T-helper 17 cell (primary cell): Measurements from ENCODE around the gene IL1RAPL2. TPM values are rescaled to one million over a fixed set of nuclear protein-coding genes. Genes with fewer than 3 reads are reported as not detected.

Experiments
- ATAC-seq: fragments of 150-1000 bp; cut with Tn5 transposase; 2 replicates; pipeline ENCODE4 v1.10.0; 2021; ENCODE audit warnings: mild to moderate bottlenecking, moderate library complexity
- DNase-seq, 3 donors: peaks; one replicate each; pipeline versions ENCODE4 v3.0.0 to v3.0.0-alpha.2; 2020 to 2021
- H3K9me3 ChIP-seq: one replicate; pipeline ENCODE4 v1.7.0; 2013; ENCODE audit warnings: low read length, mild to moderate bottlenecking; ENCODE audit not compliant: control insufficient read depth, poor library complexity, severe bottlenecking
- H3K27ac Mint-ChIP-seq: one replicate; pipeline ENCODE4 v1.8.0; 2022; ENCODE audit warnings: mild to moderate bottlenecking, moderate library complexity, mixed read lengths
- H3K27me3 Mint-ChIP-seq: one replicate; pipeline ENCODE4 v1.8.0; 2022; ENCODE audit warnings: mixed read lengths
- H3K36me3 Mint-ChIP-seq: one replicate; pipeline ENCODE4 v1.8.0; 2022; ENCODE audit warnings: low read depth, mixed read lengths
- H3K4me1 Mint-ChIP-seq: one replicate; pipeline ENCODE4 v1.8.0; 2022; ENCODE audit warnings: mild to moderate bottlenecking, mixed read lengths
- H3K4me3 Mint-ChIP-seq: one replicate; pipeline ENCODE4 v1.8.0; 2022; ENCODE audit warnings: mild to moderate bottlenecking, moderate library complexity, mixed read lengths
- total RNA-seq, 4 donors: library from RNA in 2 of 4; stranded (reverse) in 2 of 4; gene quantifications; one replicate each; pipeline ENCODE4 v1.2.3 and lab custom pipeline; 2022 to 2026

IL1RAPL2 gene
- total RNA-seq, 2 donors from 2014 or later, result not detected

- H3K36me3 Mint-ChIP-seq, result no peaks in the 10 kb centered on the region
- DNase-seq, result no peak
- no peaks in the 10 kb centered on the region for H3K9me3 ChIP-seq
- H3K4me1 Mint-ChIP-seq, result no peaks in the 10 kb centered on the region
- H3K27ac Mint-ChIP-seq, result no peak overlapping the region
- no peak for ATAC-seq
- H3K27me3 Mint-ChIP-seq, result no peaks in the 10 kb centered on the region
- no peak overlapping the region for H3K4me3 Mint-ChIP-seq
These were observed 949.6 kb downstream of the IL1RAPL2 start for GRCh38 chrX:105515561-105515960.

GRCh38 chrX:105526431-105526830 lies 960.4 kb downstream of the IL1RAPL2 start:
- H3K9me3 ChIP-seq, result no peaks in the 10 kb centered on the region
- Mint-ChIP-seq H3K27ac (no peak overlapping the region), H3K27me3 (no peaks in the 10 kb centered on the region), H3K36me3 (no peaks in the 10 kb centered on the region), H3K4me1 (no peaks in the 10 kb centered on the region), H3K4me3 (no peak overlapping the region)
- no peak for DNase-seq
- ATAC-seq, result no peak

- no peaks in the 10 kb centered on the region for H3K36me3 Mint-ChIP-seq
- no peak for ATAC-seq
- no peak overlapping the region for H3K27ac Mint-ChIP-seq
- no peaks in the 10 kb centered on the region for H3K4me1 Mint-ChIP-seq
- no peaks in the 10 kb centered on the region for H3K9me3 ChIP-seq
- no peaks in the 10 kb centered on the region for H3K27me3 Mint-ChIP-seq
- no peak for DNase-seq
- H3K4me3 Mint-ChIP-seq, result no peak overlapping the region
These were observed 961.8 kb downstream of the IL1RAPL2 start for GRCh38 chrX:105527759-105528158.

GRCh38 chrX:105533951-105534350 lies 968.0 kb downstream of the IL1RAPL2 start:
- no peak for ATAC-seq
- no peak for DNase-seq
- no peaks in the 10 kb centered on the region for H3K9me3 ChIP-seq
- H3K36me3 Mint-ChIP-seq, result no peaks in the 10 kb centered on the region
- H3K27ac Mint-ChIP-seq, result no peak overlapping the region
- H3K4me3 Mint-ChIP-seq, result no peak overlapping the region
- no peaks in the 10 kb centered on the region for H3K27me3 Mint-ChIP-seq
- H3K4me1 Mint-ChIP-seq, result no peaks in the 10 kb centered on the region

- H3K27me3 Mint-ChIP-seq, result no peaks in the 10 kb centered on the region
- no peak overlapping the region for H3K4me3 Mint-ChIP-seq
- no peak overlapping the region for H3K27ac Mint-ChIP-seq
- no peak for DNase-seq
- no peak for ATAC-seq
- no peaks in the 10 kb centered on the region for H3K36me3 Mint-ChIP-seq
- no peaks in the 10 kb centered on the region for H3K4me1 Mint-ChIP-seq
- H3K9me3 ChIP-seq, result no peaks in the 10 kb centered on the region
These were observed 977.3 kb downstream of the IL1RAPL2 start for GRCh38 chrX:105543283-105543682.

- no peaks in the 10 kb centered on the region for H3K9me3 ChIP-seq
- Mint-ChIP-seq H3K4me3 (no peak overlapping the region), H3K27ac (no peak overlapping the region), H3K4me1 (no peaks in the 10 kb centered on the region), H3K36me3 (no peaks in the 10 kb centered on the region), H3K27me3 (no peaks in the 10 kb centered on the region)
- DNase-seq (no peak), ATAC-seq (no peak)
These were observed 984.2 kb downstream of the IL1RAPL2 start for GRCh38 chrX:105550043-105550663.

- Mint-ChIP-seq H3K4me1 (no peaks in the 10 kb centered on the region), H3K36me3 (no peaks in the 10 kb centered on the region), H3K27me3 (no peaks in the 10 kb centered on the region), H3K4me3 (no peak overlapping the region), H3K27ac (no peak overlapping the region)
- ATAC-seq, result no peak
- no peak for DNase-seq
- no peaks in the 10 kb centered on the region for H3K9me3 ChIP-seq
These were observed 986.4 kb downstream of the IL1RAPL2 start for GRCh38 chrX:105552395-105552794.

GRCh38 chrX:105553118-105553517 lies 987.1 kb downstream of the IL1RAPL2 start:
- H3K9me3 ChIP-seq, result no peaks in the 10 kb centered on the region
- no peaks in the 10 kb centered on the region for H3K4me1 Mint-ChIP-seq
- H3K27ac Mint-ChIP-seq, result no peak overlapping the region

GRCh38 chrX:105564501-105564900 lies 998.5 kb downstream of the IL1RAPL2 start:
- Mint-ChIP-seq H3K27ac (no peak overlapping the region), H3K36me3 (no peaks in the 10 kb centered on the region), H3K4me3 (no peak overlapping the region), H3K27me3 (no peaks in the 10 kb centered on the region), H3K4me1 (no peaks in the 10 kb centered on the region)
- no peaks in the 10 kb centered on the region for H3K9me3 ChIP-seq
- DNase-seq (no peak), ATAC-seq (no peak)

More at GRCh38 chrX:105553118-105553517, 987.1 kb downstream of the IL1RAPL2 start:
- Mint-ChIP-seq H3K4me3 (no peak overlapping the region), H3K27me3 (no peaks in the 10 kb centered on the region), H3K36me3 (no peaks in the 10 kb centered on the region)
- ATAC-seq (no peak), DNase-seq (no peak)

- H3K36me3 Mint-ChIP-seq, result no peaks in the 10 kb centered on the region
- no peak for ATAC-seq
These were observed 999.9 kb downstream of the IL1RAPL2 start for GRCh38 chrX:105565856-105566255.

GRCh38 chrX:105567082-105567481 lies 1001.1 kb downstream of the IL1RAPL2 start:
- H3K4me3 Mint-ChIP-seq, result no peak overlapping the region
- no peaks in the 10 kb centered on the region for H3K4me1 Mint-ChIP-seq
- H3K27me3 Mint-ChIP-seq, result no peaks in the 10 kb centered on the region
- no peak for DNase-seq
- no peaks in the 10 kb centered on the region for H3K9me3 ChIP-seq
- H3K27ac Mint-ChIP-seq, result no peak overlapping the region
- no peaks in the 10 kb centered on the region for H3K36me3 Mint-ChIP-seq
- no peak for ATAC-seq

More at GRCh38 chrX:105565856-105566255, 999.9 kb downstream of the IL1RAPL2 start:
- no peak for DNase-seq
- Mint-ChIP-seq H3K27ac (no peak overlapping the region), H3K4me1 (no peaks in the 10 kb centered on the region), H3K4me3 (no peak overlapping the region), H3K27me3 (no peaks in the 10 kb centered on the region)
- no peaks in the 10 kb centered on the region for H3K9me3 ChIP-seq

- H3K27me3 Mint-ChIP-seq, result no peaks in the 10 kb centered on the region
- no peaks in the 10 kb centered on the region for H3K9me3 ChIP-seq
- ATAC-seq, result no peak
- DNase-seq, result no peak
- H3K27ac Mint-ChIP-seq, result no peak overlapping the region
- H3K4me1 Mint-ChIP-seq, result no peaks in the 10 kb centered on the region
- no peak overlapping the region for H3K4me3 Mint-ChIP-seq
- no peaks in the 10 kb centered on the region for H3K36me3 Mint-ChIP-seq
These were observed 1042.7 kb downstream of the IL1RAPL2 start for GRCh38 chrX:105608745-105609144.

- H3K4me1 Mint-ChIP-seq, result no peaks in the 10 kb centered on the region
- H3K9me3 ChIP-seq, result no peaks in the 10 kb centered on the region
- no peaks in the 10 kb centered on the region for H3K36me3 Mint-ChIP-seq
- DNase-seq, result no peak
- H3K4me3 Mint-ChIP-seq, result no peak overlapping the region
- ATAC-seq, result no peak
- H3K27me3 Mint-ChIP-seq, result no peaks in the 10 kb centered on the region
- H3K27ac Mint-ChIP-seq, result no peak overlapping the region
These were observed 1043.5 kb downstream of the IL1RAPL2 start for GRCh38 chrX:105609530-105609929.

- no peak overlapping the region for H3K27ac Mint-ChIP-seq
- H3K4me3 Mint-ChIP-seq, result no peak overlapping the region
- no peaks in the 10 kb centered on the region for H3K4me1 Mint-ChIP-seq
- no peaks in the 10 kb centered on the region for H3K27me3 Mint-ChIP-seq
- no peaks in the 10 kb centered on the region for H3K9me3 ChIP-seq
- ATAC-seq (no peak), DNase-seq (no peak)
- H3K36me3 Mint-ChIP-seq, result no peaks in the 10 kb centered on the region
These were observed 1044.4 kb downstream of the IL1RAPL2 start for GRCh38 chrX:105610411-105610810.
